Measurements from ENCODE around the gene SLC12A8.
A peak's percentile ranks its signal among the peaks of the same experiment; 100 is the strongest.

The SLC12A8 gene

DNA sequence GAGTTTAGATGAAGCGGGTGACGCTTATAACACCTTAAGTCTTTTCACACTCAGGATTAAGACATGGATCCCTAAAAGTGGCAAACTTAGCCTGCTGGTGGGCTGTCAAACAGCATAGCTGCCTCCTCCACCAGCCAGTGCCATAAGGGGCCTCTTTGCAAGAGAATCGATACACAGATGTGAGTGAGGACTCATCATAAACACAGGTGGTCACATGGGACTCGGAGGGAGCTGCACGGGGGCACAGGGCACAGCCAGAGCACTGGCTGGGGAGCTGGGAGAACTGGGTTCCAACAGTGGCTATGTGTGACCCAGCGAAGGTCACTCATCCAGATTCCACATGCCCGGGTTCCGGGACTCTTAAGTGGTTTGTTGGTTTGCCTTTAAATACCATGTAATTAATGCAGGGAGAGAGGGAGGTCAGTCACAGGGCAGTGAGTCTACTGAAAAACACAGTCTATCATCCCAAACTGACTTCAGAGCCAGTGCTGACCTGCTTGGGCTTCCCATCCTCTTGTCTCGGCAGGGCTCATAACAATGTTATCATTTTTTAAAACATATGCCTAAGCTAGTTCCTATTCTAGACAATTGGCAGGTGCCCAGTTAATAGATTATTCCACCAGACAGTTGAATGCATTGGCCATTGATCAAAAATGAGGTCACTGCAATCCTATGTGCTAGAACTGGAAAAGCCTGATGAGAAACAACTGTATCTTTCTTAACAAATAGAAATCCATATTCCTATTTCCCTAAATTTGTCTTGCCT, 51.8 kb downstream of the SLC12A8 start:
- no peaks in the 10 kb centered on the region for H3K36me3 ChIP-seq (ENCODE audit: control insufficient read depth in 2 of 2, insufficient read depth in 2 of 2, low read length in 2 of 2)
- H3K27me3 ChIP-seq (ENCODE audit: control insufficient read depth in 2 of 2, insufficient read depth in 2 of 2, low read length in 2 of 2), result no peaks in the 10 kb centered on the region
- no peak overlapping the region for H3K9ac ChIP-seq (ENCODE audit: low read depth in 1 of 2, low read length in 2 of 2)
- no peak overlapping the region for H3K27ac ChIP-seq (ENCODE audit: low read depth in 2 of 2, low read length in 2 of 2)
- no peak overlapping the region for H3K4me3 ChIP-seq (ENCODE audit: low read length in 2 of 2)
- no peaks in the 10 kb centered on the region for H3K9me3 ChIP-seq (ENCODE audit: control insufficient read depth in 2 of 2, low read length in 2 of 2)
- H3K4me1 ChIP-seq (ENCODE audit: control insufficient read depth in 2 of 2, insufficient read depth in 2 of 2, low read length in 2 of 2), result peaks cover 11 to 15% of the 10 kb centered on the region in 2 donors

DNA sequence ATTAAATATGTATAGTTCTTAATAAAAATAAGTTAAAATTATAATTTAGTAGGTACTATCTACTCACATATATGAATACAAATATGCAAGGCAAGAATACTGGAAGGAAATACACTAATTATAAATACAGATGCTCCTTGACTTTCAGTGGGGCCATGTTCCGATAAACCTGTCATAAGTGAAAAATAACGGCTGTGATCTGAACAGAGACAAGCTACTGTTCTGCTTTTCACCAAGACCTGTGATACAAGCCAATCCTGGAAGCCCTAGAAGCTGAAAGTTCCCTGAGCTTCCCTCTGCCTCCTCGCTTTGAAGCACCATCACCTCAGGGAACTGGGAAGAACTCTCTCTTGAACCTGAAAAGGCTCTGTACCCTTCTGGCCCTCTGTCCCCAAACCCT, 55.4 kb downstream of the SLC12A8 start:
- H3K27ac ChIP-seq (ENCODE audit: low read depth in 2 of 2, low read length in 2 of 2), result no peak overlapping the region
- peaks cover 0 to 5% of the 10 kb centered on the region in 2 donors for H3K4me1 ChIP-seq (ENCODE audit: control insufficient read depth in 2 of 2, insufficient read depth in 2 of 2, low read length in 2 of 2)
- no peaks in the 10 kb centered on the region for H3K36me3 ChIP-seq (ENCODE audit: control insufficient read depth in 2 of 2, insufficient read depth in 2 of 2, low read length in 2 of 2)
- no peak overlapping the region for H3K9ac ChIP-seq (ENCODE audit: low read depth in 1 of 2, low read length in 2 of 2)
- no peaks in the 10 kb centered on the region for H3K9me3 ChIP-seq (ENCODE audit: control insufficient read depth in 2 of 2, low read length in 2 of 2)
- no peaks in the 10 kb centered on the region for H3K27me3 ChIP-seq (ENCODE audit: control insufficient read depth in 2 of 2, insufficient read depth in 2 of 2, low read length in 2 of 2)
- no peak overlapping the region for H3K4me3 ChIP-seq (ENCODE audit: low read length in 2 of 2)

DNA sequence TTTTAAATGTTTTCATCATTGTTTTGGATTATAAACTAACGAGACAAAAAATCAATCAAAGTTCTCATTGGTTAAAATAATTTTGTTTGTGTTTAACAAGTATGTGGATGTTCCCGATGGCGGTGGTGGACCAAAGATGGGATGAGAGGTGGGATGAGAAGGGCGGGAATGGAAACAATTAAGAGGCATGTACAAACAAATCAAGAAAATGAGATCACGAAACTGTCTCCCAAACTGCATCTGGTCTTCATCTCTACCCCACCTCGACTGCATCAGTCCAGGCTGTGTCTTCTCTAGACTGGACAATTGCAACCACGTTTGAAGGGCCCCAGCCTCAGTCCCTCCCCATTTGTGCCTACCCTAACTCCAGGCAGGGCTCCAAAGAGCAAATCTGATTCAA, 56.1 kb downstream of the SLC12A8 start:
- no peak overlapping the region for H3K27ac ChIP-seq (ENCODE audit: low read depth in 2 of 2, low read length in 2 of 2)
- peaks cover 0 to 3% of the 10 kb centered on the region in 2 donors for H3K4me1 ChIP-seq (ENCODE audit: control insufficient read depth in 2 of 2, insufficient read depth in 2 of 2, low read length in 2 of 2)

DNA sequence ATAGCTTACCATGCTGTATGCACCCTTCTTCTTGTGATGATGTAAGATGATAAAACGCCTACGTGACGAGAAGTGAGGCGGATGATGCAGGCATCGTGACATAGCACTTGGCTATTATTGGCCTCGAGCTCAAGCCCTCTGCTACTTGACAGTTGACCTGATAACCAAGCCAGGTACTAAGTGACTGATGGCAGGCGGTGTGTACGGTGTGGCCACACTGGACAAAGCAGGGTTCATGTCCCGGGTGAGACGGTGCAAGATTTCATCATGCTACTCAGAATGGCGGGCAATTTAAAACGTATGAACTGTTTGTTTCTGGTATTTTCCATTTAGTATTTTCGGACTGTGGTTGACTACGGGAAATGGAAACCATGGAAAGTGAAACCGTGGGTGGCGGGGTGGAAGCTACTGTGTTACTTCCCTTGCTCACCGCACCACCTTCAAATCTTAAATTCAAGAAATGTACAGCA, 57.7 kb downstream of the SLC12A8 start:
- Histone ChIP-seq H3K27ac (ENCODE audit: low read depth in 2 of 2, low read length in 2 of 2) (no peak overlapping the region), H3K36me3 (ENCODE audit: control insufficient read depth in 2 of 2, insufficient read depth in 2 of 2, low read length in 2 of 2) (no peaks in the 10 kb centered on the region), H3K4me1 (ENCODE audit: control insufficient read depth in 2 of 2, insufficient read depth in 2 of 2, low read length in 2 of 2) (no peaks in the 10 kb centered on the region), H3K27me3 (ENCODE audit: control insufficient read depth in 2 of 2, insufficient read depth in 2 of 2, low read length in 2 of 2) (no peaks in the 10 kb centered on the region), H3K9me3 (ENCODE audit: control insufficient read depth in 2 of 2, low read length in 2 of 2) (no peaks in the 10 kb centered on the region), H3K9ac (ENCODE audit: low read depth in 1 of 2, low read length in 2 of 2) (no peak overlapping the region), H3K4me3 (ENCODE audit: low read length in 2 of 2) (peak overlapping the region in 1 of 2 donors; percentile 35)

More for the DNA sequence above, 56.1 kb downstream of the SLC12A8 start:
- Histone ChIP-seq H3K9ac (ENCODE audit: low read depth in 1 of 2, low read length in 2 of 2) (no peak overlapping the region), H3K9me3 (ENCODE audit: control insufficient read depth in 2 of 2, low read length in 2 of 2) (no peaks in the 10 kb centered on the region), H3K27me3 (ENCODE audit: control insufficient read depth in 2 of 2, insufficient read depth in 2 of 2, low read length in 2 of 2) (no peaks in the 10 kb centered on the region), H3K36me3 (ENCODE audit: control insufficient read depth in 2 of 2, insufficient read depth in 2 of 2, low read length in 2 of 2) (no peaks in the 10 kb centered on the region), H3K4me3 (ENCODE audit: low read length in 2 of 2) (no peak overlapping the region)

DNA sequence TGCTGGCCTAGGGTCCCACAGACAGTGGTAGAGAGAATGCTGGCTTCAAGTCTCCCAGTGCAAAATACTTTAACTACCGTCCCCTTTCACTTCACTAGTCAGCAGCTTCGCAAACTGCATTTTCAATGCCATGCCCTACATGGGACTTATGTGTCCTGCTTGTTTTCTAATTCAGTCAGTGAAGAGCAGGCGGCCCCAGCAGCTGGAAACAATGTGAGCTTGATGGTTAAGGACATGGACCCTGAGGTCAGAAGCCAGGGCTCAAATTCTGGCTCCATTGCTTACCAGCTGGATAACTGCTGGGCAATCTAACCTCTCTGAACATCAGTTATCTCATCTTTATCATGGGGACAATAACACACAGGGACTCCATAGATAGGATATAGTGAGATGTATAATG, 58.4 kb downstream of the SLC12A8 start:
- H3K27ac ChIP-seq (ENCODE audit: low read depth in 2 of 2, low read length in 2 of 2), result no peak overlapping the region
- H3K9ac ChIP-seq (ENCODE audit: low read depth in 1 of 2, low read length in 2 of 2), result no peak overlapping the region
- H3K4me3 ChIP-seq (ENCODE audit: low read length in 2 of 2), result no peak overlapping the region
- no peaks in the 10 kb centered on the region for H3K4me1 ChIP-seq (ENCODE audit: control insufficient read depth in 2 of 2, insufficient read depth in 2 of 2, low read length in 2 of 2)
- H3K27me3 ChIP-seq (ENCODE audit: control insufficient read depth in 2 of 2, insufficient read depth in 2 of 2, low read length in 2 of 2), result no peaks in the 10 kb centered on the region
- no peaks in the 10 kb centered on the region for H3K36me3 ChIP-seq (ENCODE audit: control insufficient read depth in 2 of 2, insufficient read depth in 2 of 2, low read length in 2 of 2)
- no peaks in the 10 kb centered on the region for H3K9me3 ChIP-seq (ENCODE audit: control insufficient read depth in 2 of 2, low read length in 2 of 2)

DNA sequence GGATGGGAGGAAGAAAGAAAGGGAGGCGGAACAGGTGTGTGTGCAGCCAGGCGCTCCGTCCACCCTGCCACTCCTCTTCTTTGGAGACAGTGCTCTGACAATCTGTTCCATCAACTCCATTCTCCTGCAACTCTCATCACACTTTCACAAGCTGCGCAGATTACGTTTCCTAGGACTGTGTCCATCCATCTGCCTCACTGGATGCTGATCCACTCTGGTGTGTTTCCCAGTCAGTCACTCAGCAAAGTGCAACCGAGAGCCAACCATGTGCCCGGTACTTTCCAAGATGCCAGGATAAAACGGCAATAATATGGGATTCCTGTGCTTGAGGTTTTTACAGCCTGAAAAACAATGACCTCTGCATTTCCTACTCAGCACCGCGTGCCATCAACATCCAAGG, 59.6 kb downstream of the SLC12A8 start:
- no peak overlapping the region for H3K9ac ChIP-seq (ENCODE audit: low read depth in 1 of 2, low read length in 2 of 2)
- no peaks in the 10 kb centered on the region for H3K9me3 ChIP-seq (ENCODE audit: control insufficient read depth in 2 of 2, low read length in 2 of 2)
- no peak overlapping the region for H3K4me3 ChIP-seq (ENCODE audit: low read length in 2 of 2)
- H3K4me1 ChIP-seq (ENCODE audit: control insufficient read depth in 2 of 2, insufficient read depth in 2 of 2, low read length in 2 of 2), result no peaks in the 10 kb centered on the region
- H3K27ac ChIP-seq (ENCODE audit: low read depth in 2 of 2, low read length in 2 of 2), result no peak overlapping the region
- H3K36me3 ChIP-seq (ENCODE audit: control insufficient read depth in 2 of 2, insufficient read depth in 2 of 2, low read length in 2 of 2), result no peaks in the 10 kb centered on the region
- no peaks in the 10 kb centered on the region for H3K27me3 ChIP-seq (ENCODE audit: control insufficient read depth in 2 of 2, insufficient read depth in 2 of 2, low read length in 2 of 2)

DNA sequence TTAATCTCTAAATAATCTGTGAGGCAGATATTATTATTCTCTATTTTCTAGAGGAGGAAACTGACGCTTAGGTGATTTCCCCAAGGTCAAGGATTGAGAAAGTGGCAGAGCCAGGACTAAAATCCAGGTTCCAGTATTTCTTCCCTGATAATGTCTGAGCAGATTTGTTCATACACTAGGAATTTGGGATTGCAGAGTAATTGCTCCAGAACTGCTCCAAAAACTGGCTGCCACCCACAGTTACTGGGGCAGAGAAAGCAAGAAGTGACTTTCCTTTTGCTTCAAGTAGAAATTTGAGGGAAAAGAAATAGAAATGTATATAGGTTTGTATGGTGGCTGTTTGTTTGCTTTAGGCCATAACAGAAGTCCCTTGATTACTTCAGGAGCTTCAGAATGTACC, 60.6 kb downstream of the SLC12A8 start:
- no peaks in the 10 kb centered on the region for H3K27me3 ChIP-seq (ENCODE audit: control insufficient read depth in 2 of 2, insufficient read depth in 2 of 2, low read length in 2 of 2)
- H3K9ac ChIP-seq (ENCODE audit: low read depth in 1 of 2, low read length in 2 of 2), result no peak overlapping the region
- H3K4me3 ChIP-seq (ENCODE audit: low read length in 2 of 2), result no peak overlapping the region
- H3K9me3 ChIP-seq (ENCODE audit: control insufficient read depth in 2 of 2, low read length in 2 of 2), result no peaks in the 10 kb centered on the region
- H3K4me1 ChIP-seq (ENCODE audit: control insufficient read depth in 2 of 2, insufficient read depth in 2 of 2, low read length in 2 of 2), result no peaks in the 10 kb centered on the region
- no peaks in the 10 kb centered on the region for H3K36me3 ChIP-seq (ENCODE audit: control insufficient read depth in 2 of 2, insufficient read depth in 2 of 2, low read length in 2 of 2)
- no peak overlapping the region for H3K27ac ChIP-seq (ENCODE audit: low read depth in 2 of 2, low read length in 2 of 2)

DNA sequence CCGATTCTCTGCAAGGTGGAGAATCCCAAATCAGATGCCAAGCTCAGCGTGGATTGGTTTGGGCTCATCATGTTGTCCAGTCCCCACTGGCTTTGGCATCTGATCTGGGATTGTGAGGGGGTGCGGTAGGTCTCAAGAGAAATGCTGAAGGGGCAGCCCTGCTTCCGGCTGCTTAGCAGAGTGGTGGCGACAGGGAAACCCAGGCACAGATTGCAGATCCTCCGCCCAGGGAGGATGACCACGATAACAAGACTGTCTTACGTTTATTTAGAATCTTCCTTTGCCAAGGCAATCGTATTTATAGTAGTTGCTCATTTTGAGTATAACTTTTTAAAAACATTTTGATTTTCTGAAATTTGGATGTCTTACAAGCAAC, 61.1 kb downstream of the SLC12A8 start:
- no peak overlapping the region for H3K27ac ChIP-seq (ENCODE audit: low read depth in 2 of 2, low read length in 2 of 2)
- no peaks in the 10 kb centered on the region for H3K36me3 ChIP-seq (ENCODE audit: control insufficient read depth in 2 of 2, insufficient read depth in 2 of 2, low read length in 2 of 2)

DNA sequence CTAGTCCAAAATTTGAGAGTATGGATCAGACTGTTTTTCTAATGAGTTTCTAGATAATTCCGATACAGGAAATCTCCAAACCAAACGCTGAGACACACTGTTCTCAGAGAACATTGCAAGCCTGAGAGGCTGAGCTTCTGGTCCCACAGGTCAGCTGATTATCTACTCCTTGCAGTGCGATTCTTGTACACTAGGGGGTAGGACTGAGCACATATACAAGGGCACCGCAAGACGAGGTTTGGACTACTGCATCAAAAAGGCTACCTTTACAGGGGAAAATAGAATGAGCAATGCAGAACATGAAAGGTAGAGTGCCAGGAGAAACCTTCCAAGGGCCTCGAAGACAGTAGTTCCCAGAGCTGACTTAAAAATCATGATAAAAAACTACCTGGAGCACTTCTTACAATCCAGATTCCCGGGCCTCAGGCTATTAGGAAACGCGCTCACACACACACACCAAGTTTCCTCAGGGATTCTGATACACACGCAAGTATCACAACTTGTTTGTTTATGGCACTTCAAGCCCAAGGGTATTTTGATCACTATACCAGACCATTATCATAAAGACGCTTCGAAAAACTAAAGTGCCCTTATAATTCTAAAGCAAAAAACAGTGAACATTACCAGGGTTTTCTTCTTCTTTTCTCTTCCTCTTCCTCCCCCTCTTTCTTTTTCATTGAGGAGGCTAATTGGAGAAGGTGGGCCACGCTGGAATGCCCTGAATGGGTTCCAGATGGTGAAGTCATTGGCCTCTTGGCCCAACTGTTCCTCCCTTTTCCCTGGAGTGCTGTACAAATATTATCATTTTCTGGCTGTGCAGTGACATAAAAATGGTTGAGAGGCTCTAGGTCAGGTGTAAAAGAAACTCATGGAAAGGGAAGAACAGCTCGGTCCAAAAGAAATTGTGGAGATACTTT, 61.8 kb downstream of the SLC12A8 start:
- Histone ChIP-seq H3K36me3 (ENCODE audit: control insufficient read depth in 2 of 2, insufficient read depth in 2 of 2, low read length in 2 of 2) (no peaks in the 10 kb centered on the region), H3K9ac (ENCODE audit: low read depth in 1 of 2, low read length in 2 of 2) (no peak overlapping the region), H3K27me3 (ENCODE audit: control insufficient read depth in 2 of 2, insufficient read depth in 2 of 2, low read length in 2 of 2) (no peaks in the 10 kb centered on the region), H3K9me3 (ENCODE audit: control insufficient read depth in 2 of 2, low read length in 2 of 2) (no peaks in the 10 kb centered on the region), H3K4me1 (ENCODE audit: control insufficient read depth in 2 of 2, insufficient read depth in 2 of 2, low read length in 2 of 2) (no peaks in the 10 kb centered on the region), H3K4me3 (ENCODE audit: low read length in 2 of 2) (no peak overlapping the region), H3K27ac (ENCODE audit: low read depth in 2 of 2, low read length in 2 of 2) (no peak overlapping the region)

More for the DNA sequence above, 61.1 kb downstream of the SLC12A8 start:
- H3K4me1 ChIP-seq (ENCODE audit: control insufficient read depth in 2 of 2, insufficient read depth in 2 of 2, low read length in 2 of 2), result no peaks in the 10 kb centered on the region
- H3K9me3 ChIP-seq (ENCODE audit: control insufficient read depth in 2 of 2, low read length in 2 of 2), result no peaks in the 10 kb centered on the region
- H3K4me3 ChIP-seq (ENCODE audit: low read length in 2 of 2), result no peak overlapping the region
- H3K9ac ChIP-seq (ENCODE audit: low read depth in 1 of 2, low read length in 2 of 2), result no peak overlapping the region
- no peaks in the 10 kb centered on the region for H3K27me3 ChIP-seq (ENCODE audit: control insufficient read depth in 2 of 2, insufficient read depth in 2 of 2, low read length in 2 of 2)

DNA sequence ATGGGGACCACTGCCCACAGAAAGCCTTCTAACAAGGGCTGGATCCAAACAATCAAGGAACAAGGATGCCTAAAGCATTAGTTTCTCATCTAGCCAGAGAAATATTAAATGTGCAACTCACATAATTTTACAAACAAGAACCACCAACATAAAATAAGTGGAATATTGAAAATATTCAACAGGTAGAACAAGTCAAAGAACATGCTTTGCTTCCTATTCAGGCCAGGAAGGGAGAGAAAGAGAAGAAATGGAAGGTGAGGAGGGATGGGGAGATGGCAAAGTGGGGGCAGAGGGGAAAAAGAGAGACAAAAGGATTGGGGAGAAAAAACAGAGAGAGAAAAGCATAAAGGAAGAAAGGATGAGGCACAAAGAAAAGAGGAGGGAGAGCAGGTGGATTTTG, 63.1 kb downstream of the SLC12A8 start:
- H3K4me1 ChIP-seq (ENCODE audit: control insufficient read depth in 2 of 2, insufficient read depth in 2 of 2, low read length in 2 of 2), result peaks cover 0 to 3% of the 10 kb centered on the region in 2 donors

More for the DNA sequence above, 63.1 kb downstream of the SLC12A8 start:
- Histone ChIP-seq H3K27me3 (ENCODE audit: control insufficient read depth in 2 of 2, insufficient read depth in 2 of 2, low read length in 2 of 2) (no peaks in the 10 kb centered on the region), H3K4me3 (ENCODE audit: low read length in 2 of 2) (no peak overlapping the region), H3K36me3 (ENCODE audit: control insufficient read depth in 2 of 2, insufficient read depth in 2 of 2, low read length in 2 of 2) (no peaks in the 10 kb centered on the region), H3K9ac (ENCODE audit: low read depth in 1 of 2, low read length in 2 of 2) (no peak overlapping the region), H3K9me3 (ENCODE audit: control insufficient read depth in 2 of 2, low read length in 2 of 2) (no peaks in the 10 kb centered on the region), H3K27ac (ENCODE audit: low read depth in 2 of 2, low read length in 2 of 2) (no peak overlapping the region)

Measured in mucosa of rectum (tissue), 2 donors.